ENCODE data around the gene COLEC12. TPM values are rescaled to one million over a fixed set of nuclear protein-coding genes. Genes with fewer than 3 reads are reported as not detected.

The COLEC12 gene
- total and polyA plus RNA-seq, 10 of the 15 experiments (the other 5 are each of a cell fraction or from before 2014, with no cell fraction given) = 0.04 to 0.05 TPM; not detected in 8

DNA sequence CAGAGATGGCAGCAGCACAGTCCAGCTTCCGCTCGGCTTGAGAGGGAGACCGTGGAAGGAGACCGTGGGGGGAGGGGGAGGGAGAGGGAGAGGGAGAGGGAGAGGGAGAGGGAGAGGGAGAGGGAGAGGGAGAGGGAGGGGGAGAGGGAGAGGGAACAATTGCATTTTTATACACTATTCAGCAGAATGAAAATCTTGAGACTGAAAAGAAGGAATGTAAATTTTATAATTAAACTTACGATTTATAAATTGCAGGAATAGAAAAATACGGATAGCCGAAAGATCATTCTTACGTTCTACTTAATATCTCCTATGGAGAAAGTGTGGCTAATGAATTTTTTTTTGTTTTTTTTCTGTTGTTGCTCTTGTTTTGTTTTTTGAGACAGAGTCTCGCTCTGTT is 12.5 kb upstream of the COLEC12 start (continued):
- no peak for TF ChIP-seq POLR2A (IDR thresholded peaks at IDR 0.05; ENCODE audit: low read depth, low read length)
- no peak for TF ChIP-seq NR2C1 (IDR thresholded peaks at IDR 0.05)
- no peak for TF ChIP-seq NR2F1 (conservative IDR thresholded peaks at IDR 0.05)
- no peak for TF ChIP-seq SMC3 (IDR thresholded peaks at IDR 0.05; ENCODE audit: borderline replicate concordance, low read length)
- TF ChIP-seq, protein P1, sequence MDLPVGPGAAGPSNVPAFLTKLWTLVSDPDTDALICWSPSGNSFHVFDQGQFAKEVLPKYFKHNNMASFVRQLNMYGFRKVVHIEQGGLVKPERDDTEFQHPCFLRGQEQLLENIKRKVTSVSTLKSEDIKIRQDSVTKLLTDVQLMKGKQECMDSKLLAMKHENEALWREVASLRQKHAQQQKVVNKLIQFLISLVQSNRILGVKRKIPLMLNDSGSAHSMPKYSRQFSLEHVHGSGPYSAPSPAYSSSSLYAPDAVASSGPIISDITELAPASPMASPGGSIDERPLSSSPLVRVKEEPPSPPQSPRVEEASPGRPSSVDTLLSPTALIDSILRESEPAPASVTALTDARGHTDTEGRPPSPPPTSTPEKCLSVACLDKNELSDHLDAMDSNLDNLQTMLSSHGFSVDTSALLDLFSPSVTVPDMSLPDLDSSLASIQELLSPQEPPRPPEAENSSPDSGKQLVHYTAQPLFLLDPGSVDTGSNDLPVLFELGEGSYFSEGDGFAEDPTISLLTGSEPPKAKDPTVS (IDR thresholded peaks at IDR 0.05; ENCODE audit: low read depth, low read length) = no peak
- TF ChIP-seq BHLHE40 (IDR thresholded peaks at IDR 0.05; ENCODE audit: borderline replicate concordance in 1 of 2, low read depth in 2 of 2, low read length in 1 of 2) = no peak
- TF ChIP-seq POU2F2 (IDR thresholded peaks at IDR 0.05; ENCODE audit: borderline replicate concordance, low read depth, low read length) = no peak

DNA sequence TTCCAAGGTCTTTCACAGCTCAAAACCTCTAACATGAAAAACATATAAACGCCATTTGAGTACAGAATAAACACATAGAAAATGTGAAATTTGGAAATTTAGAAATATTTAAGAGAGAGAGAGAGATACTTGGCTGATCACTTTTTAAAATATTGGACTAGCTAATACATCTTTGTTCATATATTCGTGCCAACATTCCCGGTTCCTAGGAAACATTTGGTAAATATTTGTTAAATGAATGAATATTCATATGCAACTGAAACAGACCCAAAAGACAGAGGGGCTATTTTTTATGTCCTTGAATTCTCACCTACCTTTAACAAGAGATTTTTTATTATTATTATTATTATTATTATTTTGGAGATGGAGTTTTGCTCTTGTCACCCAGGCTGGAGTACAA is 8.3 kb upstream of the COLEC12 start:
- H3K9me3 ChIP-seq (replicated peaks; ENCODE audit: control insufficient read depth, insufficient read depth, low read length) = no peaks in the 10 kb centered on the region
- H3K36me3 ChIP-seq (ENCODE audit: control insufficient read depth in 2 of 2, insufficient read depth in 2 of 2, low read length in 1 of 2) = no peaks in the 10 kb centered on the region
- CTCF ChIA-PET = interaction anchor here (1.8 kb wide), 1 partner anchor 11 kb away, joined by 10 read pairs; no protein-coding TSS in a partner anchor
- intact Hi-C loops (cut with micrococcal nuclease; ENCODE audit: unreplicated experiment) (no loop called here), in situ Hi-C loops (cut with MboI) (no loop called here)
- POLR2A ChIA-PET = no interaction called here
- DNase-seq (ENCODE audit: low read depth, low spot score) (no peak), ATAC-seq (no peak), FAIRE-seq (no peak)
- no peak overlapping the region for H3K4me2 ChIP-seq (ENCODE audit: control insufficient read depth, insufficient read depth)
- H3K4me1 ChIP-seq (ENCODE audit: control insufficient read depth, insufficient read depth, low read length) = peaks cover 2% of the 10 kb centered on the region; the same call in 1 of the 2 replicates
- H4K20me1 ChIP-seq (ENCODE audit: control insufficient read depth, insufficient read depth) = no peaks in the 10 kb centered on the region
- TF ChIP-seq PML (IDR thresholded peaks at IDR 0.05; ENCODE audit: low read length) = no peak
- no peak for TF ChIP-seq NR2F1 (conservative IDR thresholded peaks at IDR 0.05)
- no peak for TF ChIP-seq CHD2 (IDR thresholded peaks at IDR 0.05; ENCODE audit: borderline replicate concordance, low read depth, low read length)
- TF ChIP-seq, protein P2, sequence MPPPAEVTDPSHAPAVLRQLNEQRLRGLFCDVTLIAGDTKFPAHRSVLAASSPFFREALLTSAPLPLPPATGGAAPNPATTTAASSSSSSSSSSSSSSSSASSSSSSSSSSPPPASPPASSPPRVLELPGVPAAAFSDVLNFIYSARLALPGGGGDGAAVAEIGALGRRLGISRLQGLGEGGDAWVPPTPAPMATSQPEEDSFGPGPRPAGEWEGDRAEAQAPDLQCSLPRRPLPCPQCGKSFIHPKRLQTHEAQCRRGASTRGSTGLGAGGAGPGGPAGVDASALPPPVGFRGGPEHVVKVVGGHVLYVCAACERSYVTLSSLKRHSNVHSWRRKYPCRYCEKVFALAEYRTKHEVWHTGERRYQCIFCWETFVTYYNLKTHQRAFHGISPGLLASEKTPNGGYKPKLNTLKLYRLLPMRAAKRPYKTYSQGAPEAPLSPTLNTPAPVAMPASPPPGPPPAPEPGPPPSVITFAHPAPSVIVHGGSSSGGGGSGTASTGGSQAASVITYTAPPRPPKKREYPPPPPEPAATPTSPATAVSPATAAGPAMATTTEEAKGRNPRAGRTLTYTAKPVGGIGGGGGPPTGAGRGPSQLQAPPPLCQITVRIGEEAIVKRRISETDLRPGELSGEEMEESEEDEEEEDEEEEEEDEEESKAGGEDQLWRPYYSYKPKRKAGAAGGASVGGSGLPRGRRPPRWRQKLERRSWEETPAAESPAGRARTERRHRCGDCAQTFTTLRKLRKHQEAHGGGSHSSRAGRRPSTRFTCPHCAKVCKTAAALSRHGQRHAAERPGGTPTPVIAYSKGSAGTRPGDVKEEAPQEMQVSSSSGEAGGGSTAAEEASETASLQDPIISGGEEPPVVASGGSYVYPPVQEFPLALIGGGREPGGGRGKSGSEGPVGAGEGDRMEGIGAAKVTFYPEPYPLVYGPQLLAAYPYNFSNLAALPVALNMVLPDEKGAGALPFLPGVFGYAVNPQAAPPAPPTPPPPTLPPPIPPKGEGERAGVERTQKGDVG (CRISPR knock-in tag; IDR thresholded peaks at IDR 0.05) = no peak
- no peak for TF ChIP-seq SMC3 (IDR thresholded peaks at IDR 0.05; ENCODE audit: borderline replicate concordance, low read length)
- no peak for TF ChIP-seq NFIC (IDR thresholded peaks at IDR 0.05; ENCODE audit: low read depth, low read length)
- no peak for TF ChIP-seq MYC (IDR thresholded peaks at IDR 0.05; ENCODE audit: insufficient read depth, insufficient read length, insufficient replicate concordance, low read length, severe bottlenecking)
- TF ChIP-seq, protein P3, sequence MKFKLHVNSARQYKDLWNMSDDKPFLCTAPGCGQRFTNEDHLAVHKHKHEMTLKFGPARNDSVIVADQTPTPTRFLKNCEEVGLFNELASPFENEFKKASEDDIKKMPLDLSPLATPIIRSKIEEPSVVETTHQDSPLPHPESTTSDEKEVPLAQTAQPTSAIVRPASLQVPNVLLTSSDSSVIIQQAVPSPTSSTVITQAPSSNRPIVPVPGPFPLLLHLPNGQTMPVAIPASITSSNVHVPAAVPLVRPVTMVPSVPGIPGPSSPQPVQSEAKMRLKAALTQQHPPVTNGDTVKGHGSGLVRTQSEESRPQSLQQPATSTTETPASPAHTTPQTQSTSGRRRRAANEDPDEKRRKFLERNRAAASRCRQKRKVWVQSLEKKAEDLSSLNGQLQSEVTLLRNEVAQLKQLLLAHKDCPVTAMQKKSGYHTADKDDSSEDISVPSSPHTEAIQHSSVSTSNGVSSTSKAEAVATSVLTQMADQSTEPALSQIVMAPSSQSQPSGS (IDR thresholded peaks at IDR 0.05; ENCODE audit: low read length) = no peak
- no peak for TF ChIP-seq SMARCA5 (IDR thresholded peaks at IDR 0.05)
- TF ChIP-seq RB1 (IDR thresholded peaks at IDR 0.05; ENCODE audit: borderline replicate concordance) = no peak
- TF ChIP-seq TCF12 (IDR thresholded peaks at IDR 0.05; ENCODE audit: low read depth, low read length) = no peak
- no peaks in the 10 kb centered on the region for H3K79me2 ChIP-seq (ENCODE audit: control insufficient read depth, insufficient read depth, low read length)
- no peak overlapping the region for H3K9ac ChIP-seq (ENCODE audit: control insufficient read depth, insufficient read depth, low read length)
- H3K27me3 ChIP-seq (replicated peaks in 1 of 2; ENCODE audit: control insufficient read depth in 2 of 2, insufficient read depth in 2 of 2, low read length in 1 of 2) = 0 out of 4 replicates have a peak, but pooled peaks cover 0 to 5% of the 10 kb centered on the region in 2 experiments
- RAD21 ChIA-PET (ENCODE audit: unreplicated experiment) = no interaction called here
- 59% methylated on average over 3 of the region's 3 CpGs for WGBS (ENCODE audit: insufficient coverage, insufficient replicate concordance, low lambda C conversion rate, missing lambda C conversion rate)
- SMC1A ChIA-PET (ENCODE audit: uncharacterized antibody, unreplicated experiment) = interaction anchor here (5.3 kb wide), 1 partner anchor 10 kb away, joined by 33 read pairs; no protein-coding TSS in a partner anchor
- H3K4me3 ChIP-seq = no peak overlapping the region
- no TSS peak for BruUV-seq (replicated peaks)
- no peak overlapping the region for H2AFZ ChIP-seq (ENCODE audit: control insufficient read depth, low read depth, low read length)
- no peak overlapping the region for H3K27ac ChIP-seq (ENCODE audit: control insufficient read depth, insufficient read depth)

Data from GM12878 (cell line).